ENCODE measurements around the gene TLE2.

GRCh38 chr19:3065675-3066357 lies 36.7 kb upstream of the TLE2 start:
- TF ChIP-seq POLR2AphosphoS5 (IDR thresholded peaks at IDR 0.05), result peak; percentile 25 to 63 (median 38)
- no peak for TF ChIP-seq POLR2A (IDR thresholded peaks at IDR 0.05)
- TF ChIP-seq CTCF (IDR thresholded peaks at IDR 0.05 in 8 of 11, conservative IDR thresholded peaks at IDR 0.05 in 3 of 11), result no peak

All from spleen (tissue), 7 donors.